PFSK-1 (cell line): ENCODE measurements around the gene SNX8.

Experiments used
- POLR2AphosphoS5 ChIP-seq: IDR thresholded peaks from 2 replicates; pipeline ENCODE4 v1.6.1; 2012; ENCODE audit warnings: low read depth, mild to moderate bottlenecking, control low read depth, low read length, moderate library complexity
- REST ChIP-seq, 2 experiments: IDR thresholded peaks; 2 replicates each; pipeline versions ENCODE4 v1.6.1 to v1.8.0; 2011 to 2012; ENCODE audit warnings: low read depth in 2 of 2, low read length in 2 of 2, control low read depth in 1 of 2, inconsistent platforms in 1 of 2, mild to moderate bottlenecking in 1 of 2, moderate library complexity in 1 of 2; ENCODE audit not compliant: insufficient read depth in 1 of 2
- TAF1 ChIP-seq: IDR thresholded peaks from 2 replicates; pipeline ENCODE4 v1.6.1; 2012; ENCODE audit warnings: low read length, control low read depth, borderline replicate concordance; ENCODE audit not compliant: insufficient read depth

DNA sequence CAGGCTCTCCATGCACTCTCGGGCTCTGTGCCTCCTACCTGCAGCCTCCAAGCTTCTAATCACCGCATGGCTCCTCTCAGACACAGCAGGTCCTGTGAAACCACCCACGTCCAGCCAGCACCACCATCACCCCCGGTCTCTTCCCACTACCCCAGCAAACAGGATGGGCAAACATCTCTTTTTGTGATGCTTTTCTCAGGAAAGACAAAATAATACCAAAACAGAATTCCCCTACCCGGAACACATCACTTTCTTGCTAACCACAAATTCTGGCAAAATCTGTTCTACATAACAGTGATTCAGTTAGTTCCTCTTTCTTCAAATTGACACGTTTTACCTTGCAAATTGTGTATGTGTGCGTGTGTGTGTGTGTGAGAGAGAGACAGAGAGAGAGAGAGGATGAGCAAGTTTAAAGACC is 6.5 kb downstream of the SNX8 start:
- TF ChIP-seq TAF1, result no peak
- TF ChIP-seq REST (IDR thresholded peaks at IDR 0.05; ENCODE audit: insufficient read depth in 1 of 2, low read depth in 2 of 2, low read length in 2 of 2), result no peak
- no peak for TF ChIP-seq POLR2AphosphoS5
